Omental fat pad (tissue), 4 donors: ENCODE measurements around the gene NUTM1. TPM values are rescaled to one million over a fixed set of nuclear protein-coding genes. Genes with fewer than 3 reads are reported as not detected.
"Not testable (repeated sequence)": the region's sequence is repeated elsewhere in the genome, so short reads cannot be mapped to it uniquely, and the experiment has no call there.

ENCODE experiments used
- ATAC-seq: fragments of 150-250 bp; one replicate; pipeline ENCODE4 v1.9.1; 2016; ENCODE audit warnings: mild to moderate bottlenecking, moderate library complexity; ENCODE audit not compliant: low FRiP score
- DNase-seq: peaks from one replicate; pipeline ENCODE4 v3.0.0-alpha.2; 2019; ENCODE audit warnings: low spot score
- CTCF ChIP-seq, 3 donors: fragments of 450-650 bp; IDR thresholded peaks; one replicate each; pipeline ENCODE4 v1.5.1; 2016 to 2017; ENCODE audit warnings: antibody characterized with exemption in 3 of 3, mild to moderate bottlenecking in 3 of 3, moderate library complexity in 2 of 3
- total RNA-seq, 4 donors: library from RNA; depleted of rRNA; stranded (reverse); fragments of >200 nt; gene quantifications; one replicate each; pipeline ENCODE4 v1.1.0, GENCODE V29; 2016

The NUTM1 gene
- total RNA-seq, 4 donors from 2014 or later: not detected

DNA sequence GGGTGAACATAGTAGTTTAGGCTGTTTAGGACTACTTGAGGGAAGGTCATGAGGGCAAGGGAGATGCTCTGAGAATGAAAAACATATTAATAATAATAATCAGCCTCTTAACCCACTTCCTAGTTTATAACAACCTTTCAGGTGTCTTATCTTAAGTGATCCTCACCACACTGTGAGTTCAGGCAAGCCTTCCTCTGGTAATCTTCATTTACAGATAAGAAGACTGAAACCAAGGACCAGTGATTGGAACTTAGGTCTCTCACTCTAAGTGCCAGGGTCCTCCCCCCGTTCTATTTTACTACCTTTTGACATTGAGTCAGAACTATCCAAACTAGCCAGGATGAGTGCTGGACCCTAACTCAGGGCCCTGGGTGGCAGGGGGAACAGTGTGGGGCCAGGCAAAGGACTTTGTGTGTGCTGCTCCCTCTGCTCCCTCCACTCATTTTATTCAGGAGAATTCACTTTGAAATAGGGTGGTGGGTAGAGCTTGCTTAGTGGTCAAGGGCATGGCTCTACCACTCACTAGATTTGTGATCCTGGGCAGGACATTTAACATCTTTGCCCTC lies 5.7 kb downstream of the NUTM1 start:
- no peak for DNase-seq
- TF ChIP-seq CTCF (IDR thresholded peaks at IDR 0.05): no peak
- no peak for ATAC-seq

DNA sequence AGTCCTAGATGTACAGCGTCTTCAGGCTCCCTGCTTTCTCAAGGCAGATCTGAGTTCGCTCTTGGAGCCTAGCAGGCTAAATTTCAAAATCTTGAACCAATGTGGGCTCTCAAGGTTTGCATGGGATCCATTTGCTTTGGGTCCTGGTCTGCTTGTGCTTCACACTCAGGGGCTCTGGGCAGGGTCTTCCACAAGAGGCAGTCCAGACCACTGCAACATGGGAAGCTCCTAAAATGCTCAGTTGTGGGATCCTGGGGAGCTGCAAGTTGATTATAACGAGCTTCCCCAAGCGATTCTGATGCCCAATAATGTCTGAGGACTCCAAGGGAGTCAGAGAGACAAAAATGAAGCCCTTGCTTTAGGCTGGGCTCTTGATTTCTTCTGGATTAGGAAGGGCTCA lies 6.7 kb downstream of the NUTM1 start:
- ATAC-seq (no peak), DNase-seq (no peak)
- TF ChIP-seq CTCF (IDR thresholded peaks at IDR 0.05): no peak

DNA sequence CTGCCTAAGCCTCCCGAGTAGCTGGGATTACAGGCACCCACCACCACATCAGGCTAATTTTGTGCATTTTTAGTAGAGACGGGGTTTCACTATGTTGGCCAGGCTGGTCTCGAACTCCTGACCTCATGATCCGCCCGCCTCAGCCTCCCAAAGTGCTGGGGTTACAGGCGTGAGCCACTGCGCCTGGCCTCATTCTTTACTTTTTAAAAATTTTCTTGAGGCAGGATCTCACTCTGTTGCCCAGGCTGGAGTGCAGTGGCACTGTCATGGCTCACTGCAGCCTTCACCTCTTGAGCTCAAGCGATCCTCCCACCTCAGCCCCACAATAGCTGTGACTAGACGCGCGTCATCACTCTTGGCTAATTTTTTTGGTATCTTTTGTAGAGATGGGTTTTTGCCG lies 9.9 kb downstream of the NUTM1 start:
- DNase-seq, ATAC-seq: not testable (repeated sequence)

- TF ChIP-seq CTCF (IDR thresholded peaks at IDR 0.05): no peak
- ATAC-seq (no peak), DNase-seq (no peak)
These were observed 10.5 kb downstream of the NUTM1 start for GRCh38 chr15:34353627-34354026.

GRCh38 chr15:34354286-34354685 lies 11.2 kb downstream of the NUTM1 start:
- DNase-seq (no peak), ATAC-seq (no peak)
- no peak for TF ChIP-seq CTCF (IDR thresholded peaks at IDR 0.05)

- ATAC-seq (no peak), DNase-seq (no peak)
- no peak for TF ChIP-seq CTCF (IDR thresholded peaks at IDR 0.05)
These were observed 12.1 kb downstream of the NUTM1 start for GRCh38 chr15:34355241-34355640.

DNA sequence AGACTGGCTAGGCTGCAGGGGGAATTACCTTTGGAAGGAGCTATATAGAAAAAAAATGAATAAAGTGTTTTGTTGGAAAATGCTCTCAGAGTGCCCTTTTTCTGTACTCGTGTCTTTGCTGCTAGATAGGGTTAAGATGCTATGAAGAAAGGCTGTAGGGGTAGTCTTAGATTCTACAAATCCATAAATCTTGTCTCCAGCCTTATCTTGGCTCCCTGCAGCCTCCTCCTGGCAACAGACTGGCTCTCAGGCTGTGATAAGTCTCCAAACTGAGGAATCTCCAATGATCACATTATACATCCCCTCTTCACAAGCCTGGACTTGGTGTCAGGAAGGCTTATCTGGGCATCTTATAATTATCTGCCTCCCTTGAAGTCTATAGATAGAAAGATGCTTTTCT lies 14.5 kb downstream of the NUTM1 start:
- ATAC-seq (no peak), DNase-seq (no peak)
- no peak for TF ChIP-seq CTCF (IDR thresholded peaks at IDR 0.05)

DNA sequence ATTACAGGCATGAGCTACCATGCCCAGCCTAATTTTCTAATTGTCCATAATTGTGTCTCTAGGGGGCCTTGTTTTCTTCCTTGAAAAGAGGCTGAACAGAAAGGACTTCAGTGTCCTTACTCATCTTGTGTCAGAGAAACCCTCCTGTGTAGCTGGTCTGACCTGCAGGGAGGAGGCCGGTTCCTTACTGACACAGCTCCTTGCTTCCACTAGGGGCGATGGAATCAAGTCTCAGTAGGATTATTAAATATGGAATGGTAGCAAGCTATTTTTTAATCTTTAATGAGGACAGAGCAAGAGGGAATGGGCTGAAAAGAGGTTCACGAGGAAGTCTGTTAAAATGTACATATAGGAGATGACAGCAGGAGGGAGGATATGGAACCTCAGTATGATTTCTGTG lies 15.3 kb downstream of the NUTM1 start:
- no peak for TF ChIP-seq CTCF (IDR thresholded peaks at IDR 0.05)
- DNase-seq (no peak), ATAC-seq (no peak)
